Psoas muscle (tissue), 8 donors: ENCODE results near the gene KRAS. TPM values are rescaled to one million over a fixed set of nuclear protein-coding genes. Genes with fewer than 3 reads are reported as not detected.

Source experiments
- ATAC-seq, 4 donors: fragments of 200-7000 bp; cut with Tn5 transposase; one replicate each; pipeline ENCODE4 v1.9.1; 2020; ENCODE audit warnings: moderate library complexity in 3 of 4, mild to moderate bottlenecking in 2 of 4
- DNase-seq, 2 donors: peaks; one replicate each; pipeline ENCODE4 v3.0.0-alpha.2; 2020
- H3K27ac ChIP-seq: fragments of 200-600 bp; one replicate; pipeline ENCODE4 v1.8.0; 2022
- H3K27me3 ChIP-seq, 3 donors: fragments of 200-600 bp in 1 of 3; one replicate each; pipeline versions ENCODE4 v1.6.1 to v1.8.0; 2013 to 2022; ENCODE audit warnings: low read length in 2 of 3, mild to moderate bottlenecking in 2 of 3, moderate library complexity in 1 of 3; ENCODE audit not compliant: insufficient read depth in 3 of 3
- H3K36me3 ChIP-seq, 2 donors: fragments of 200-600 bp in 1 of 2; one replicate each; pipeline versions ENCODE4 v1.6.1 to v1.8.0; 2013 to 2022; ENCODE audit warnings: low read depth in 1 of 2, mild to moderate bottlenecking in 1 of 2, moderate library complexity in 1 of 2; ENCODE audit not compliant: insufficient read depth in 1 of 2
- H3K4me1 ChIP-seq: fragments of 200-600 bp; one replicate; pipeline ENCODE4 v1.8.0; 2022
- H3K4me3 ChIP-seq: fragments of 200-600 bp; one replicate; pipeline ENCODE4 v1.8.0; 2022; ENCODE audit warnings: mild to moderate bottlenecking
- H3K9me3 ChIP-seq: fragments of 200-600 bp; one replicate; pipeline ENCODE4 v1.8.0; 2022
- WGBS, 3 donors: extraction: QIAGEN DNeasy Blood & Tissue Kit; methylation state at CpG; one replicate each; pipeline versions ENCODE4 v1.1.6 to v1.1.7; 2013; 5-methylcytosine and 5-hydroxymethylcytosine counted together
- intact Hi-C, 2 donors: fragments of 100-400 bp; cut with DNase I; formaldehyde crosslinking; loops; one replicate each; pipeline versions ENCODE4 v1.11.0 to v1.14.2; 2022
- polyA plus RNA-seq, 3 donors: library from polyadenylated mRNA; stranded (reverse); fragments of 200-250 nt; gene quantifications; one replicate each; pipeline ENCODE4 v1.2.3, GENCODE V29; 2013
- total RNA-seq, 4 donors: library from RNA; stranded (reverse); fragmentation: NEBNext Ultra II Directional in 2 of 4; extraction: Animal tissue kit (Norgen Biotek cat#: 25700) in 2 of 4; gene quantifications; one replicate each; pipeline versions ENCODE4 v1.2.1 to v1.2.4, GENCODE V29; 2021 to 2023
- TF ChIP-seq, protein P1 (sequence below): fragments of 200-600 bp; IDR thresholded peaks from one replicate; pipeline ENCODE4 v1.8.0; 2022; ENCODE audit warnings: antibody characterized with exemption
- donor health status: healthy with polysubstance abuse.
- donor health status: DM: no; HTN: no; CAD: no; lungs with moderate emphysema.
- donor health status: Bipolar disorder and iron deficiency.
- donor health status: healthy.
- donor health status: DM: yes; HTN: yes; CAD: no.
- donor health status: DM: no; HTN: no; CAD: no.
- donor health status: DM: no; HTN: no; CAD: no.
- donor health status: DM: yes; HTN: yes; CAD: no.

Gene KRAS
- total and polyA plus RNA-seq, 7 donors, result 5.2 to 18.0 (median 12.3) TPM

DNA sequence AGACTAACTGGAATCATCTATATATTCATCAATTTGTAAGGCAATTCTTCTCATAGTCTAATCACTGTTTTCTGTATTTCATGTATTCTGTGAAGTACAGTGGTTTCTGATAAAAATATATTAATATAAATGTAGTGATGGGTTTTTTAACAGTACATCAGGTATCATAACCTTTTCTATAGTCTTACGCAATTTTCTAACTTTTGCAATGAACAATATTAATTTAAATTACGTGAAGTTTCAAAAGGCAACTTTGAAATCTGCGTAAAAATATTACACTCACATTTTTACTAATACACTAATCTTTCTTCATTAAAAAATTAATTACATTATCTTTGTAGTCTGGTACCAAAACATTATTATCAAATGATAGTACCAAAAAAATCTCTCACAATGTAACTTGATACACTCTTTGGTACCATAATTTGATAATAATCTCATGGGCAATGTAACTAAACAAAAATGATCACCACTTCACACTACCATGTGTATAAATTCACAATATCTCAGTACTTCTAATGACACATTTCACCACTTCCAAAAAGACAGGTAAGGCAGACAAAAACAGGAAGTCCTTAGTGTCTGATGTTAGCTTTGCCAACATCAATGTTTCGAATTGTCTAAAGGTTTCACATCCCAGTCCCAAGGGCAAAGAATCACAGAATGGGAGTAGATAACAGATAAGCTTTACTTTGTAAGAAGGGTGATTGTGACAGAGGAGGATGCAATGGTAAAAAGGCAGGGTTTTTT is 64.5 kb downstream of the KRAS start:
- TF ChIP-seq, protein P1, sequence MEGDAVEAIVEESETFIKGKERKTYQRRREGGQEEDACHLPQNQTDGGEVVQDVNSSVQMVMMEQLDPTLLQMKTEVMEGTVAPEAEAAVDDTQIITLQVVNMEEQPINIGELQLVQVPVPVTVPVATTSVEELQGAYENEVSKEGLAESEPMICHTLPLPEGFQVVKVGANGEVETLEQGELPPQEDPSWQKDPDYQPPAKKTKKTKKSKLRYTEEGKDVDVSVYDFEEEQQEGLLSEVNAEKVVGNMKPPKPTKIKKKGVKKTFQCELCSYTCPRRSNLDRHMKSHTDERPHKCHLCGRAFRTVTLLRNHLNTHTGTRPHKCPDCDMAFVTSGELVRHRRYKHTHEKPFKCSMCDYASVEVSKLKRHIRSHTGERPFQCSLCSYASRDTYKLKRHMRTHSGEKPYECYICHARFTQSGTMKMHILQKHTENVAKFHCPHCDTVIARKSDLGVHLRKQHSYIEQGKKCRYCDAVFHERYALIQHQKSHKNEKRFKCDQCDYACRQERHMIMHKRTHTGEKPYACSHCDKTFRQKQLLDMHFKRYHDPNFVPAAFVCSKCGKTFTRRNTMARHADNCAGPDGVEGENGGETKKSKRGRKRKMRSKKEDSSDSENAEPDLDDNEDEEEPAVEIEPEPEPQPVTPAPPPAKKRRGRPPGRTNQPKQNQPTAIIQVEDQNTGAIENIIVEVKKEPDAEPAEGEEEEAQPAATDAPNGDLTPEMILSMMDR, result no peak
- 69 to 95% (median 91%) methylated on average over 4 of the region's 4 CpGs for WGBS, 3 donors
- no peak overlapping the region for H3K27ac ChIP-seq
- ATAC-seq (no peak), DNase-seq (no peak)
- H3K9me3 ChIP-seq, result no peaks in the 10 kb centered on the region
- H3K36me3 ChIP-seq, result no peaks in the 10 kb centered on the region
- intact Hi-C loops, result no loop called here
- H3K4me1 ChIP-seq, result no peaks in the 10 kb centered on the region
- no peaks in the 10 kb centered on the region for H3K27me3 ChIP-seq
- H3K4me3 ChIP-seq, result no peak overlapping the region

- TF ChIP-seq, protein P1, result no peak
These were observed 66.6 kb downstream of the KRAS start for GRCh38 chr12:25184132-25184531.

DNA sequence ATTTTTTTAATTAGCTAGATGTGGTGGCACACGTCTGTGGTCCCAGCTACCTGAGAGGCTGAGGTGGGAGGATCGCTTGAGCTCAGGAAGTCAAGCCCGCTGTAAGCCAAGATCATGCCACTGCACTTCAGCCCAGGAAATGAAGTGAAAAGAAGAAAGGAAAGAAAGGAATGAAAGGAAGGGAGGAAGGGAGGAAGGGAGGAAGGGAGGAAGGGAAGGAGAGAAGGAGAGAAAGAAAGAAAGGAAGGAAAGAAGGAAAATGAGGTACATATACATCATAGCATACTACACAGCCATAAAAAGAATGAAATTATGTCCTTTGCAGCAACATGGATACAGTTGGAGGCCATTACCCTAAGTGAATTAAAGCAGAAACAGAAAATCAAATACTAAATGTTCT is 68.0 kb downstream of the KRAS start:
- Histone ChIP-seq H3K9me3 (no peaks in the 10 kb centered on the region), H3K4me3 (no peak overlapping the region), H3K27ac (no peak overlapping the region), H3K4me1 (no peaks in the 10 kb centered on the region), H3K27me3 (peaks cover 0 to 2% (median 0%) of the 10 kb centered on the region in 3 donors), H3K36me3 (no peaks in the 10 kb centered on the region)
- TF ChIP-seq, protein P1, result no peak
- no peak for DNase-seq
- intact Hi-C loops, result no loop called here
- ATAC-seq, result no peak
- WGBS, 3 donors, result 66 to 70% (median 69%) methylated on average over 3 of the region's 3 CpGs

More at GRCh38 chr12:25184132-25184531, 66.6 kb downstream of the KRAS start:
- intact Hi-C loops, result no loop called here
- Histone ChIP-seq H3K27me3 (peaks cover 0 to 2% (median 0%) of the 10 kb centered on the region in 3 donors), H3K9me3 (no peaks in the 10 kb centered on the region), H3K4me1 (no peaks in the 10 kb centered on the region), H3K27ac (no peak overlapping the region), H3K36me3 (no peaks in the 10 kb centered on the region), H3K4me3 (no peak overlapping the region)
- WGBS, 3 donors, result 43 to 85% (median 69%) methylated on average over 2 of the region's 2 CpGs
- DNase-seq (no peak), ATAC-seq (no peak)

- no peaks in the 10 kb centered on the region for H3K27me3 ChIP-seq
- DNase-seq (no peak), ATAC-seq (no peak)
- H3K9me3 ChIP-seq, result no peaks in the 10 kb centered on the region
- no peaks in the 10 kb centered on the region for H3K36me3 ChIP-seq
- no peak overlapping the region for H3K27ac ChIP-seq
- H3K4me3 ChIP-seq, result no peak overlapping the region
- no peaks in the 10 kb centered on the region for H3K4me1 ChIP-seq
- intact Hi-C loops, result no loop called here
- 94 to 98% (median 96%) methylated on average over 6 of the region's 6 CpGs for WGBS, 3 donors
- TF ChIP-seq, protein P1, result no peak
These were observed 87.9 kb downstream of the KRAS start for GRCh38 chr12:25162866-25163265.

GRCh38 chr12:25156061-25156460 is 94.7 kb downstream of the KRAS start:
- H3K27ac ChIP-seq, result no peak overlapping the region
- WGBS, 3 donors, result 94 to 95% (median 94%) methylated on average over 4 of the region's 4 CpGs
- TF ChIP-seq, protein P1, result no peak
- DNase-seq (no peak), ATAC-seq (no peak)
- no peak overlapping the region for H3K4me3 ChIP-seq
- H3K36me3 ChIP-seq, result no peaks in the 10 kb centered on the region
- H3K9me3 ChIP-seq, result no peaks in the 10 kb centered on the region
- no peaks in the 10 kb centered on the region for H3K27me3 ChIP-seq
- intact Hi-C loops, result no loop called here
- no peaks in the 10 kb centered on the region for H3K4me1 ChIP-seq
